IPS DF 4.7 (cell line): Measurements from ENCODE around the gene IHH.

ENCODE experiments used
- DNase-seq: peaks from one replicate; pipeline ENCODE4 v3.0.0-alpha.2; 2013; ENCODE audit warnings: low spot score; ENCODE audit errors: extremely low read depth

IHH gene

DNA sequence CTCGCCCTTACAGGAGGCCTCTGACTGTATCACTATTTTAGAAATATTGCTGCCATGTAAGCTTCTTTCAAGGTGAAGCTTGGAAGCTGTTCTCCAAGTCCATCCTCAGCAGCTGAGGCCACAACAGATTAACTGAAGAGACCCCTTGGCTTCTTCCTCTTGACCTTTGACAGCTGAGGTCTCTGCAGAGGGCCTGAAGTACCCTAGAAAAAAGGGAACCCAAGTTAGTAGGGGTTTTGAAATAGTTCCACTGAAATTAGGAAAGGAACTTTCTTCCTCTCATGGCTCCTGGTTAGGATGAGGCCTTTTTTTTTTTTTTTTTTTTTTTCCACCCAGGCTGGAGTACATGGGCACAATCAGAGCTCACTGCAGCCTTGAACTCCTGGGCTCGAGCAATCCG is 15.5 kb upstream of the IHH start:
- DNase-seq = no peak

GRCh38 chr2:219073413-219074129 is 12.8 kb upstream of the IHH start:
- peak; percentile 46 for DNase-seq

DNA sequence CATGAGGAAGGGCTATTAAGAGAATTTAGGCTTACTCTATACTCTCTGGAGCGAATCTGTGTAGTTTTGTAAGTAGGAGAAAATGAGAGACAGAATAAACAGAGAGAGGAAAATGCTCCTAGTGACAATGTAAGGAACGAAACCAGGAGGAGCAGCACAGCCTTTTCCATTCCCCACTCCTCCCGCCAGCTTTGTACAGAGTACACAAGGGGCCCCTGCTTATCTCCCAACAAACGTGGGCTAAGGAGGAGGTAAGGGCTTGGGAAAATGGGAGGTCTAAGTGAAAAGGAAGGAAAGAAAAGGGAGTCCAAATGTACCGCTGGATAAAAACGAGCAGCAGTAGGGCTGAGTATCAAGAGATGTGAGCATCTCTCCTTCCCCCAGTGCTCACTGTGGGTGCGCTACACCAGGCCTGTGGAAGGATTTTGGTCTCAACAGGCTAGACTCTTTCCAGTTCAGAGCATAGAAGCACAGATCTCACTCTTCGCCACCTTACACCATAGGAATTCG is 12.1 kb upstream of the IHH start:
- DNase-seq = no peak

DNA sequence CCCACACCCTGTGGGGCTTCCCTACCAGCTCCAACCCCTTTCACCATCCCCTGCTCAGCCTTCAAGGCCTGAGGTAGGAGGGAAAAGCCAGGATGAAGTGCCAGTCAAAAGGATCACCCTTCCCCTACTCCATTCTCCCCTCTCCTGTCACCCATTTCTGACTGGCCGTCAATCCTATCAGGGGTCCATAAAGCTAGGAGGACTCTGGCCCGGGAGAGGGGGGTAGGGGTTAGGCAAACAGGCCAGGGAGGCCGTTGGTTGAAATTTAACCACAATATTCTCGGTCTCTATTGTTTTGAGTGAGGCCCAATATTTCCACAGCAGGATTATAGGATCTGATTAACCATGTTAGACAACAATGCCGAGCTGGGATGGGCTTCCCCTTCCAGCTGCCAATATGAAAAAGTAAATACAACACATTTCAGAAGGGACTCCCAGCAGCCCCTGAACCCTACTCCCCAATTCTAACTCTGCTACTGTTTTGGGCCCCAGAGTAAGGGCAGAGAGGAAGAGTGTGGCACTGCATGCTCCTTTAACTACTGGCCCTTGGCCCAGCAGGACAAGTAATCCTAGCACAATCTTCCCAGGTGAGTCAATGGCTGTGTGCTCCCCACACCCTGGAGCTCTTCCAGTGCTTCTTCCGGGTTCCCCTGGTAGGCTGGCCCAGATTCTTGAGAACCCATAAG is 10.6 kb upstream of the IHH start:
- no peak for DNase-seq

DNA sequence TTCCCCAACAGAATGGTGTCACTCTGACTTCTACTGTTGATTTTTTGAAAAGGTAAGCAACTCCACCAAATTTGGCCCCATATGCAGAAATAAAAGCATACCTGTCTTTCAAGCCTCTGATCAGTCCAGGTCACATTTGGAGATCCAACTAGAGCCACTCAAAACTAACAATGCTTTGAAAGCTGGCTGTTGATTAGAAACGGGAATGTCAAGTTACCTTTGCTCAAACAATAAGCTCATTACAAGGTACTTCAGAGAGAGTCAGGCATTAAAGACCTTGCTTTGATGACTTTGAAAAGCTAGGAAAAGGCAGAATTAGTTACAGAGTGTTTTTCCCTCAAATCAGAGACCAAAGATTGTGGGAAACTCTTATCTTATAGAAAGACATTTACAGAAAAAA is 4.8 kb upstream of the IHH start:
- no peak for DNase-seq

GRCh38 chr2:219062081-219062480 is 1.4 kb upstream of the IHH start:
- no peak for DNase-seq

GRCh38 chr2:219059725-219060682 is 717 bp downstream of the IHH start:
- DNase-seq = no peak

DNA sequence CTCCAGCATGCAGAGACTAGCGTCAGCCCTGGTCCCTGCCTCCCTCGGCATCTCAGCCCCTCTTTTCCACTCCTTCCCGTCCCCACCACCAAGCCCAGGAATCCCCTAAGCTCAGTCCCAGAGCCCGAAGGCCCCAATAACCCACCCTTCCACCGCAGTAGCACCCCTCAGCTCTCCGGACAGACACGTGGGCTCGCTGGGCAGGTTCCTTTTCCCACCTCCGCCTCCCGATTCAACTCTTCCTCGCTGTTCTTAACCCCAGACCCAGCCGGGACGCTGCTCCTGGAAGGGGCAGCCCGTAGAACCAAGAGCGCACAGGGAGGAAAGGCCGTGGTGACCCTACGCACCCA is 1.4 kb downstream of the IHH start:
- no peak for DNase-seq

GRCh38 chr2:219058541-219059374 is 2.0 kb downstream of the IHH start:
- DNase-seq = no peak

DNA sequence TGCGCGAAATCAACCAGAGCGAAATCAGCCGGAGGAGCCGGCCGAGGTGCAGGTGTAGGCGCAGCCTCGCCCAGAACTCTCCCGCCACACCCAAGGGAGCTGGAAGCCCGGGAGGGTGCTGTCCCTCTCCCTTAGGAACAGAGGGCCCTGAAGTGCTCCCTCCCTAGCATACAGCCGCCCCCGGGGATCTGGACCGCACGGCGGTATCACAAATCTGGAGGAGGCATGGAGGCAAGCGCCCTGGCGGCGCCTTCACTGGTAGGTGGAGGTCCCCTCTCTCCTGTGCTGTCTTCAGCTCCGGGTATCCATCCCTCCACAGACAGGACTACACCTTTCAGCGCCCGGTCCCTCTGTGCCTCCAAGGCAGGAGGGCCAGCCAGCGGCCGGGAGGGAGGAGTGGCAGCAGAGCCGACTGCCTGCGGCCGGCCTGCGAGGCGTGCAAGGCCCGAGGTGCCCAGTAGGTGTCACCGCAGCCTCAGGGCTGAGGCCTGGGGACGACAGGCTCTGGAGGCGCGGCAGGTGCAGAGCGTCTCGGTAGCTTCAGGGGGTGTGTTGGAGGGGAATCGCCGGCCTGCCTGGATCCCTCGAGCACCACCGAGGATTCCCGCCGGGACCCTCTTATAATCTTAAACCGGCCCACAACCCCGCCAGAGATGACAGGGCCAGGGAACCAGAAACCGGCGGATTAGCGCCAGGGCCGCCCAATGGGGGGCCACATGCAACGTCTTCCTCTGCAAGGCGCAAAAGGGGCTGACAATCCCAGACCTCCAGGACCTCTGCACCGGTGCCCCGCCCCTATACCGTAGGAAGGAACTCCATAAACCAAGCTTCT is 2.8 kb downstream of the IHH start:
- DNase-seq = no peak

GRCh38 chr2:219056896-219057708 is 3.6 kb downstream of the IHH start:
- DNase-seq = no peak

GRCh38 chr2:219056176-219056895 is 4.4 kb downstream of the IHH start:
- DNase-seq = no peak

DNA sequence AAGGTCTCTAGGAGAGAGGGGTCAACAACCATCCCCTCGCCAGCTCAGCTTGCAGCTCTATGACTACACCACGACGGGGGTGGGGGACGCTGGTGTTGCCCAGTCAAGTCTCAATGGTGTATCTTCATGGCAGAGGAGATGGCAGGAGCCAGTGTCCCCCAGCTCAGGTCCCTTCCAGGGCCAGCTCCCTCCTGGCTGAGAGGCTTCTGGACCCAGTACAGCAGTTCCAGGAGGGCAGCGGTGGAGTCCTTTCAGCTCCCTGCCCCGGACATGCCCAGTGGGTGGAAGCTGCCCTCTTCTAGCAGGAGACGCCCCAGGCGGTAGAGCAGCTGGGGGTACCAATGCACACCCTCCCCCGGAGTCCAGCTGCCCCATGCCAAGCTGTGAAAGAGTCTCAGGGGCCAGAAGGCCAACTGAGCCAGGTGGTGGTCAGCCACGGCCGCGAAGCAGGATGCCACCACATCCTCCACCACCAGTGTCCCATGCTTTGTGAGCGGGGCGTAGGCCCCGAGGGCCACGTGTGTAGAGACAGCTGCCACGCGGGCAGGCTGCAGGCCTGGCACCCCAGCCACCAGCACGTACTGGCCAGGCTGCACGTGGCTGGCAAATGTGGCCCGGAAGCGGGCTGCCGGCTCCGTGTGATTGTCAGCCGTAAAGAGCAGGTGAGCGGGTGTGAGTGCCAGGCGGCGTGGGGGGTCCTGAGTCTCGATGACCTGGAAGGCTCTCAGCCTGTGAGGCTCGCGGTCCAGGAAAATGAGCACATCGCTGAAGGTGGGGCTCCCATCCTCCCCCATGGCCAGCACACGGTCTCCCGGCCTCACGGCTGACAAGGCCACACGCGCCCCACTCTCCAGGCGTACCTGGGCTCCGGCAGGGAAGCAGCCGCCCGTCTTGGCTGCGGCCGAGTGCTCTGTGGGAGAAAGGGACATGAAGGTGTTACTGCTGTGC is 5.5 kb downstream of the IHH start:
- DNase-seq = no peak

GRCh38 chr2:219049282-219049681 is 11.4 kb downstream of the IHH start:
- no peak for DNase-seq

DNA sequence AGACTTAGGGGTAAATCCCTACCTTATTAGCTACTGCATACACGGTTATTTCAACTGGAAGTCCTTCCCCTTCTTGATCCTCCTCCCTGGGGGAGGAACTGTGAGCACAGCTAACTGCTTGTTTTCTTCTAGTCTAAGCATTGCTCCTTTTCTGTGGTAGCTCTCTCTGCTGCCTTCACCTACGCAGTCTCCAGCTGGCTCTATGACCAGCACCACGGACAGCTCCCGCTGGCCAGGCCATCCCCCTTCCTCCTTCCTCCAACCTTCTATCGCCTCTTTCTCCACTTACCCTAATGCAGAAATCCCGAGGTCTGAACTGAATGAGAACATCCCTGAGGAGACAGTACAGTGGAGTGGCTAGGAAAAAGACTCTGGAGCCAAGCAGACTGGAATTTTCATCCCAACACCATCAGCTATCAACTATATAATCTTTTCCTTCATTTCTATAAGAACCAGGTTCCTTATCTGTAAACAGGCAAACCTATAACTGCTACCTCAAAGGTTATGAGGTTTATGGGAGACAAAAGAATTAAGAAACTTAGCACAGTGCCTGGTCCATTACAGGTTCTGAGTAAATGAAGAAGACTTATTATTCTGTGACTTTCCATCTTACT is 14.7 kb downstream of the IHH start:
- DNase-seq = no peak

GRCh38 chr2:219042750-219043149 is 18.0 kb downstream of the IHH start:
- no peak for DNase-seq

GRCh38 chr2:219042157-219042556 is 18.6 kb downstream of the IHH start:
- DNase-seq = no peak
